Esophagus muscularis mucosa (tissue), 4 donors: ENCODE results near the gene CROCC2. TPM values are rescaled to one million over a fixed set of nuclear protein-coding genes. Genes with fewer than 3 reads are reported as not detected.

Experiments
- DNase-seq: peaks from one replicate; pipeline ENCODE4 v3.0.0-alpha.2; 2017; ENCODE audit errors: extremely low spot score
- H3K27ac ChIP-seq, 4 donors: fragments of 200-600 bp; sonication (generic); replicated peaks in 1 of 4; 1 replicate in 3 of 4; 2 replicates in 1 of 4; pipeline ENCODE4 v1.5.1; 2016 to 2019; ENCODE audit warnings: mild to moderate bottlenecking in 1 of 4
- H3K27me3 ChIP-seq, 4 donors: fragments of 200-600 bp; sonication (generic); one replicate each; pipeline versions ENCODE4 v1.5.1 to v1.6.0; 2016 to 2019
- H3K36me3 ChIP-seq, 4 donors: fragments of 200-600 bp; sonication (generic); one replicate each; pipeline ENCODE4 v1.5.1; 2016 to 2019
- H3K4me1 ChIP-seq, 4 donors: fragments of 200-600 bp; sonication (generic); one replicate each; pipeline ENCODE4 v1.5.1; 2016 to 2019
- H3K4me3 ChIP-seq, 4 donors: fragments of 200-600 bp; sonication (generic); 1 replicate in 2 of 4; 2 replicates in 2 of 4; pipeline ENCODE4 v1.5.1; 2016 to 2019; ENCODE audit warnings: mild to moderate bottlenecking in 4 of 4, moderate library complexity in 1 of 4
- H3K9me3 ChIP-seq, 4 donors: fragments of 200-600 bp; sonication (generic); 1 replicate in 3 of 4; 2 replicates in 1 of 4; pipeline ENCODE4 v1.5.1; 2016 to 2019
- CTCF ChIP-seq, 3 experiments: fragments of 200-600 bp in 2 of 3; fragments of 450-650 bp in 1 of 3; sonication (generic) in 2 of 3; IDR thresholded peaks; one replicate each; pipeline ENCODE4 v1.5.1; 2017 to 2019; ENCODE audit warnings: antibody characterized with exemption in 3 of 3, mild to moderate bottlenecking in 2 of 3, moderate library complexity in 1 of 3
- EP300 ChIP-seq: sonication (generic); formaldehyde crosslinking; IDR thresholded peaks from one replicate; pipeline ENCODE4 v1.6.1; 2017; ENCODE audit warnings: antibody characterized with exemption
- POLR2A ChIP-seq: fragments of 450-650 bp; IDR thresholded peaks from one replicate; pipeline ENCODE4 v1.6.1; 2017; ENCODE audit warnings: antibody characterized with exemption, moderate library complexity, mild to moderate bottlenecking, low read depth
- POLR2AphosphoS5 ChIP-seq, 2 donors: sonication (generic); formaldehyde crosslinking; IDR thresholded peaks; one replicate each; pipeline ENCODE4 v1.6.1; 2017; ENCODE audit warnings: antibody characterized with exemption in 2 of 2
- WGBS: methylation state at CpG from one replicate; pipeline ENCODE4 v1.1.5; 2018; 5-methylcytosine and 5-hydroxymethylcytosine counted together
- intact Hi-C: fragments of 100-400 bp; cut with DNase I; formaldehyde crosslinking; loops from one replicate; pipeline ENCODE4 v1.15.1; 2023
- total RNA-seq, 4 donors: library from RNA; depleted of rRNA; stranded (reverse); fragments of >200 nt; gene quantifications; one replicate each; pipeline versions ENCODE4 v1.1.0 to v1.2.1, GENCODE V29; 2016

CROCC2 gene
- total RNA-seq, 4 donors from 2014 or later, result not detected

- no peaks in the 10 kb centered on the region for H3K36me3 ChIP-seq
- H3K4me3 ChIP-seq, result no peak overlapping the region
- H3K27ac ChIP-seq, result no peak overlapping the region
- TF ChIP-seq POLR2AphosphoS5 (IDR thresholded peaks at IDR 0.05), result peak in 1 of 2 donors; percentile 40
- TF ChIP-seq EP300, result no peak
- TF ChIP-seq CTCF (IDR thresholded peaks at IDR 0.05), result peak; percentile 55 to 86 (median 58)
- H3K9me3 ChIP-seq, result no peaks in the 10 kb centered on the region
- intact Hi-C loops, result no loop called here
- H3K27me3 ChIP-seq, result peaks cover 0 to 83% (median 7%) of the 10 kb centered on the region in 4 donors
- no peak for DNase-seq
- WGBS, result 33% methylated on average over 14 of the region's 36 CpGs
- peaks cover 28 to 44% (median 41%) of the 10 kb centered on the region in 4 donors for H3K4me1 ChIP-seq
Observed at GRCh38 chr2:240913810-240914644, 7.9 kb downstream of the CROCC2 start.

GRCh38 chr2:240914645-240915525 is 8.7 kb downstream of the CROCC2 start:
- Histone ChIP-seq H3K27me3 (peaks cover 0 to 75% (median 7%) of the 10 kb centered on the region in 4 donors), H3K36me3 (no peaks in the 10 kb centered on the region), H3K9me3 (no peaks in the 10 kb centered on the region), H3K27ac (no peak overlapping the region), H3K4me3 (no peak overlapping the region), H3K4me1 (peaks cover 28 to 44% (median 41%) of the 10 kb centered on the region in 4 donors)
- intact Hi-C loops, result no loop called here
- no peak for DNase-seq
- TF ChIP-seq POLR2A (no peak), EP300 (no peak), CTCF (IDR thresholded peaks at IDR 0.05) (no peak), POLR2AphosphoS5 (IDR thresholded peaks at IDR 0.05) (no peak)
- 74% methylated on average over 10 of the region's 25 CpGs for WGBS

- intact Hi-C loops, result no loop called here
- H3K4me3 ChIP-seq, result peak overlapping the region in 2 of 4 donors; percentile 0 to 16
- peaks cover 28 to 44% (median 41%) of the 10 kb centered on the region in 4 donors for H3K4me1 ChIP-seq
- H3K9me3 ChIP-seq, result no peaks in the 10 kb centered on the region
- H3K36me3 ChIP-seq, result no peaks in the 10 kb centered on the region
- 46% methylated on average over 12 of the region's 34 CpGs for WGBS
- peaks cover 0 to 71% (median 7%) of the 10 kb centered on the region in 4 donors for H3K27me3 ChIP-seq
- no peak for DNase-seq
- no peak overlapping the region for H3K27ac ChIP-seq
- TF ChIP-seq POLR2AphosphoS5 (IDR thresholded peaks at IDR 0.05) (no peak), POLR2A (no peak), CTCF (IDR thresholded peaks at IDR 0.05) (no peak), EP300 (no peak)
Observed at GRCh38 chr2:240915526-240916341, 9.6 kb downstream of the CROCC2 start.

- Histone ChIP-seq H3K4me3 (peak overlapping the region in 3 of 4 donors; percentile 0 to 16 (median 12)), H3K4me1 (peaks cover 28 to 53% (median 41%) of the 10 kb centered on the region in 4 donors)
- 53% methylated on average over 9 of the region's 24 CpGs for WGBS
Observed at GRCh38 chr2:240916571-240917008, 10.5 kb downstream of the CROCC2 start.

More at GRCh38 chr2:240916571-240917008, 10.5 kb downstream of the CROCC2 start:
- Histone ChIP-seq H3K27ac (peak overlapping the region in 1 of 4 donors; percentile 48), H3K9me3 (no peaks in the 10 kb centered on the region), H3K36me3 (no peaks in the 10 kb centered on the region), H3K27me3 (peaks cover 0 to 66% (median 7%) of the 10 kb centered on the region in 4 donors)
- no peak for TF ChIP-seq CTCF (IDR thresholded peaks at IDR 0.05)
- TF ChIP-seq POLR2AphosphoS5 (IDR thresholded peaks at IDR 0.05), result peak; percentile 32 to 51
- intact Hi-C loops, result no loop called here
- no peak for DNase-seq
